K562 (cell line): Measurements from ENCODE around the gene MEX3D. TPM values are rescaled to one million over a fixed set of nuclear protein-coding genes. Genes with fewer than 3 reads are reported as not detected.

Source experiments
- KLF16 ChIP-seq: IDR thresholded peaks from 2 replicates; pipeline ENCODE4 v1.6.1; 2016; ENCODE audit warnings: antibody characterized with exemption
- PML ChIP-seq: IDR thresholded peaks from 2 replicates; pipeline ENCODE4 v1.6.1; 2012; ENCODE audit warnings: low read length, inconsistent platforms
- RERE ChIP-seq: sonication (generic); formaldehyde crosslinking; IDR thresholded peaks from 2 replicates; pipeline ENCODE4 v1.8.0; 2023; ENCODE audit warnings: missing genetic modification reagents, mild to moderate bottlenecking, borderline replicate concordance
- U2AF1 ChIP-seq: fragments of 200-400 bp; formaldehyde crosslinking; optimal IDR thresholded peaks from 2 replicates; pipeline ENCODE3; 2017; ENCODE audit warnings: mild to moderate bottlenecking, low read depth, low read length, moderate library complexity
- ZNF253 ChIP-seq: fragments of 250-450 bp; sonication (Bioruptor Pico); conservative IDR thresholded peaks from 2 replicates; pipeline ENCODE4 v1.6.1; 2021; ENCODE audit warnings: mild to moderate bottlenecking
- ZNF277 ChIP-seq: fragments of 250-450 bp; sonication (Bioruptor Pico); IDR thresholded peaks from 2 replicates; pipeline ENCODE4 v1.8.0; 2022; ENCODE audit warnings: inconsistent platforms, mild to moderate bottlenecking, moderate library complexity, borderline replicate concordance
- ZNF354B ChIP-seq: fragments of 250-450 bp; sonication (Bioruptor Pico); IDR thresholded peaks from 2 replicates; pipeline ENCODE4 v1.4.0; 2020
- ZNF655 ChIP-seq: fragments of 250-450 bp; sonication (Bioruptor Pico); IDR thresholded peaks from 2 replicates; pipeline ENCODE4 v1.5.0; 2021
- ZNF830 ChIP-seq: fragments of 250-450 bp; sonication (Bioruptor Pico); IDR thresholded peaks from 2 replicates; pipeline ENCODE4 v1.5.0; 2021; ENCODE audit warnings: mild to moderate bottlenecking
- polyA plus RNA-seq, 8 experiments: library from polyadenylated mRNA; depleted of rRNA in 4 of 8; stranded (reverse) in 5 of 8; unstranded in 3 of 8; fragments of >200 nt; fragmentation: Nextera tagmentation in 2 of 8; fragmentation: Illumina TruSeq in 1 of 8; extraction: Ambion mirVana in 2 of 8; extraction: Trizol in 1 of 8; gene quantifications; 2 replicates each; pipeline versions ENCODE4 v1.2.1 to v1.2.3, GENCODE V29; 2011 to 2014; ENCODE audit warnings: inconsistent platforms in 1 of 8, missing spikeins in 1 of 8
- total RNA-seq, 7 experiments: library from RNA; depleted of rRNA in 6 of 7; stranded (reverse); fragments of >200 nt in 6 of 7; fragmentation: Illumina TruSeq in 2 of 7; extraction: Trizol in 2 of 7; gene quantifications; 2 replicates each; pipeline versions ENCODE4 v1.2.1 to v1.2.3, GENCODE V29; 2011 to 2021; ENCODE audit warnings: low replicate concordance in 1 of 7
- TF ChIP-seq, protein P1 (sequence below): fragments of 450-650 bp; IDR thresholded peaks from 2 replicates; pipeline ENCODE4 v1.6.1; 2016; ENCODE audit warnings: missing biosample characterization, missing genetic modification characterization
- TF ChIP-seq, protein P2 (sequence below): IDR thresholded peaks from 2 replicates; pipeline ENCODE4 v1.6.1; 2016; ENCODE audit warnings: missing genetic modification characterization, missing compliant biosample characterization
- TF ChIP-seq, protein P3 (sequence below): fragments of 250-450 bp; sonication (Bioruptor Pico); IDR thresholded peaks from 2 replicates; pipeline ENCODE4 v1.5.0; 2021
- TF ChIP-seq, protein P4 (sequence below), 2 experiments: fragments of 200-800 bp in 1 of 2; sonication (Bioruptor generic) in 1 of 2; sonication (generic) in 1 of 2; formaldehyde crosslinking in 1 of 2; IDR thresholded peaks in 1 of 2; conservative IDR thresholded peaks in 1 of 2; 2 replicates each; pipeline versions ENCODE4 v1.5.0 to v1.6.1; 2016 to 2020; ENCODE audit warnings: missing compliant biosample characterization in 1 of 2, missing genetic modification characterization in 1 of 2, missing genetic modification reagents in 1 of 2

MEX3D gene
- total and polyA plus RNA-seq, 9 of the 15 experiments (the other 6 are each of a cell fraction or from before 2014, with no cell fraction given) = 1.7 to 39.3 (median 5.7) TPM

DNA sequence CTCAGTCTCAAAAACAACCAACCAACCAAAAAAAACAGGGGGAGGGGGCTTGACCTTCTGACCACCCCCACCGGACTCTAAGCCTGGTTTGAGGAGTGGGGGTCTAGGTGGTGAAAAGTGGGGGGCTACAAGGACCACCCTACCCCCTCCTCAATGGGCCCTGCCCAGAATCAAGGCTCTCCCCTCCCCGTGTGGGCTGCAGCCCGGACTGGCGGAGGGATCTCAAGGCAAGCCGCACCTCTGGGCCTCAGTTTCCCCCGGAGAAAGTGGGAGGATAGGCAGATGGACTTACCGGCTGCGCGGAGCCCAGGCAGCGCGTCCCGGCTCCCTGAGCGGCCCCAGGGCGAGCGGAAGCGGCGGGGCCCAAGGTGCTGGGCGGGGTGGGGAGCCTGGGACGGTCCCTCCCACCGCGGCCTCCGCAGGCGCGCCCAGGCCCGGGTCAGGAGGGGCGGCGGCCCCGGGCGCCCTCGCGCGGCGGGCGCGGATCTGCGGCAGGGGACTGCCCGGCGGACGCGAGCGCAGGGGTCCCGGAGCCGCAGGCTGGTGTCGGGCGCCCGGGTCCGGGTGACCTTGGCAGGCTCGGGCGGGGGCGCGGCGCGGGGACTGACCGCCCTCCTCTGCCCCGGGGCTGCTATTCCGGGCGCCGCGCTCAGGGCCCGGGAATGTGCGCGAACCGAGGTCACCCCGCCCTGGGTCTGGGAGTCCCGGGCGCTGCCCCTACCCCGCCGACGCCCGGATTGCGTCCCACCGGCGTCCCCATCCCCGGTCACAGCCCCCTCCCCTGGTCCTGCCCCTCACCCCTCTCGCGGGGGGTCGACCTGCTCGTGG, 55.2 kb downstream of the MEX3D start, which contains the start of gene ADAMTSL5 (continued):
- TF ChIP-seq RERE = no peak
- TF ChIP-seq ZNF354B = no peak
- peak; percentile 36; the same call in 1 of the 2 replicates for TF ChIP-seq PML
- TF ChIP-seq ZNF253 = no peak
- TF ChIP-seq U2AF1 = no peak
- TF ChIP-seq, protein P1, sequence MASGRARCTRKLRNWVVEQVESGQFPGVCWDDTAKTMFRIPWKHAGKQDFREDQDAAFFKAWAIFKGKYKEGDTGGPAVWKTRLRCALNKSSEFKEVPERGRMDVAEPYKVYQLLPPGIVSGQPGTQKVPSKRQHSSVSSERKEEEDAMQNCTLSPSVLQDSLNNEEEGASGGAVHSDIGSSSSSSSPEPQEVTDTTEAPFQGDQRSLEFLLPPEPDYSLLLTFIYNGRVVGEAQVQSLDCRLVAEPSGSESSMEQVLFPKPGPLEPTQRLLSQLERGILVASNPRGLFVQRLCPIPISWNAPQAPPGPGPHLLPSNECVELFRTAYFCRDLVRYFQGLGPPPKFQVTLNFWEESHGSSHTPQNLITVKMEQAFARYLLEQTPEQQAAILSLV = no peak
- TF ChIP-seq KLF16 = no peak
- TF ChIP-seq ZNF830 (CRISPR knock-in tag) = no peak
- TF ChIP-seq, protein P2, sequence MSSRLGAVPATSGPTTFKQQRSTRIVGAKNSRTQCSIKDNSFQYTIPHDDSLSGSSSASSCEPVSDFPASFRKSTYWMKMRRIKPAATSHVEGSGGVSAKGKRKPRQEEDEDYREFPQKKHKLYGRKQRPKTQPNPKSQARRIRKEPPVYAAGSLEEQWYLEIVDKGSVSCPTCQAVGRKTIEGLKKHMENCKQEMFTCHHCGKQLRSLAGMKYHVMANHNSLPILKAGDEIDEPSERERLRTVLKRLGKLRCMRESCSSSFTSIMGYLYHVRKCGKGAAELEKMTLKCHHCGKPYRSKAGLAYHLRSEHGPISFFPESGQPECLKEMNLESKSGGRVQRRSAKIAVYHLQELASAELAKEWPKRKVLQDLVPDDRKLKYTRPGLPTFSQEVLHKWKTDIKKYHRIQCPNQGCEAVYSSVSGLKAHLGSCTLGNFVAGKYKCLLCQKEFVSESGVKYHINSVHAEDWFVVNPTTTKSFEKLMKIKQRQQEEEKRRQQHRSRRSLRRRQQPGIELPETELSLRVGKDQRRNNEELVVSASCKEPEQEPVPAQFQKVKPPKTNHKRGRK (tag) = no peak
- TF ChIP-seq, protein P3, sequence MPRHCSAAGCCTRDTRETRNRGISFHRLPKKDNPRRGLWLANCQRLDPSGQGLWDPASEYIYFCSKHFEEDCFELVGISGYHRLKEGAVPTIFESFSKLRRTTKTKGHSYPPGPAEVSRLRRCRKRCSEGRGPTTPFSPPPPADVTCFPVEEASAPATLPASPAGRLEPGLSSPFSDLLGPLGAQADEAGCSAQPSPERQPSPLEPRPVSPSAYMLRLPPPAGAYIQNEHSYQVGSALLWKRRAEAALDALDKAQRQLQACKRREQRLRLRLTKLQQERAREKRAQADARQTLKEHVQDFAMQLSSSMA (CRISPR knock-in tag) = no peak
- TF ChIP-seq, protein P4, sequence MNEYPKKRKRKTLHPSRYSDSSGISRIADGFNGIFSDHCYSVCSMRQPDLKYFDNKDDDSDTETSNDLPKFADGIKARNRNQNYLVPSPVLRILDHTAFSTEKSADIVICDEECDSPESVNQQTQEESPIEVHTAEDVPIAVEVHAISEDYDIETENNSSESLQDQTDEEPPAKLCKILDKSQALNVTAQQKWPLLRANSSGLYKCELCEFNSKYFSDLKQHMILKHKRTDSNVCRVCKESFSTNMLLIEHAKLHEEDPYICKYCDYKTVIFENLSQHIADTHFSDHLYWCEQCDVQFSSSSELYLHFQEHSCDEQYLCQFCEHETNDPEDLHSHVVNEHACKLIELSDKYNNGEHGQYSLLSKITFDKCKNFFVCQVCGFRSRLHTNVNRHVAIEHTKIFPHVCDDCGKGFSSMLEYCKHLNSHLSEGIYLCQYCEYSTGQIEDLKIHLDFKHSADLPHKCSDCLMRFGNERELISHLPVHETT (CRISPR knock-in tag; conservative IDR thresholded peaks at IDR 0.05 in 1 of 2, IDR thresholded peaks at IDR 0.05 in 1 of 2) = peak in 1 of 2 experiments; percentile 56; a peak in 1 of 4 replicates
- no peak for TF ChIP-seq ZNF655 (CRISPR knock-in tag)
- no peak for TF ChIP-seq ZNF277 (CRISPR knock-in tag)
